Stimulated activated CD4-positive, alpha-beta T cell treated with anti-CD3 and anti-CD28 coated beads, Interleukin-12 subunit alpha, Interleukin-12 subunit beta, amount 100 ng/mL, for 24 hours (primary cell): ENCODE results near the gene RPL28.
A peak's percentile ranks its signal among the peaks of the same experiment; 100 is the strongest.
"Not testable (repeated sequence)": the region's sequence is repeated elsewhere in the genome, so short reads cannot be mapped to it uniquely, and the experiment has no call there.

Experiments used
- DNase-seq, 2 experiments: peaks; one replicate each; pipeline ENCODE4 v3.0.0-alpha.2; 2020; ENCODE audit warnings: low read depth in 2 of 2

Gene RPL28

GRCh38 chr19:55391702-55392615, 6.2 kb downstream of the RPL28 start:
- no peak for DNase-seq

GRCh38 chr19:55392820-55393761, 7.4 kb downstream of the RPL28 start:
- DNase-seq, result no peak

- no peak for DNase-seq
Measured at GRCh38 chr19:55398200-55398925, 12.6 kb downstream of the RPL28 start.

- DNase-seq, result no peak
Measured at GRCh38 chr19:55400281-55401087, 14.8 kb downstream of the RPL28 start.

- DNase-seq, result not testable (repeated sequence)
Measured at GRCh38 chr19:55401390-55401789, 15.7 kb downstream of the RPL28 start.

GRCh38 chr19:55402509-55402908, 16.8 kb downstream of the RPL28 start:
- DNase-seq, result no peak

GRCh38 chr19:55405638-55406037, 19.9 kb downstream of the RPL28 start:
- no peak for DNase-seq

- DNase-seq, result no peak
Measured at GRCh38 chr19:55406091-55406825, 20.5 kb downstream of the RPL28 start.

- no peak for DNase-seq
Measured at GRCh38 chr19:55406826-55407549, 21.3 kb downstream of the RPL28 start.

- not testable (repeated sequence) for DNase-seq
Measured at GRCh38 chr19:55407550-55407799, 21.7 kb downstream of the RPL28 start, which contains the start of gene UBE2S. Gene UBE2S, minus strand, starts transcription at chr19:55407788. Its CDS starts 199 bp downstream, at chr19:55407589.

- peak; percentile 91 to 94 for DNase-seq
Measured at GRCh38 chr19:55407800-55408532, 22.2 kb downstream of the RPL28 start.

GRCh38 chr19:55408533-55408872, 22.8 kb downstream of the RPL28 start:
- DNase-seq, result no peak

- DNase-seq, result not testable (repeated sequence)
Measured at GRCh38 chr19:55409179-55409578, 23.4 kb downstream of the RPL28 start.

GRCh38 chr19:55410168-55410567, 24.4 kb downstream of the RPL28 start:
- DNase-seq, result no peak

- peak in 1 of 2 experiments; percentile 34 for DNase-seq
Measured at GRCh38 chr19:55418185-55418584, 32.5 kb downstream of the RPL28 start.

GRCh38 chr19:55419103-55419502, 33.4 kb downstream of the RPL28 start:
- DNase-seq, result no peak

- no peak for DNase-seq
Measured at GRCh38 chr19:55419624-55420236, 34.0 kb downstream of the RPL28 start.

- DNase-seq, result not testable (repeated sequence)
Measured at GRCh38 chr19:55421281-55421680, 35.5 kb downstream of the RPL28 start.
